Esophagus squamous epithelium (tissue), 5 donors: ENCODE results near the gene RBAK. TPM values are rescaled to one million over a fixed set of nuclear protein-coding genes. Genes with fewer than 3 reads are reported as not detected.
A peak's percentile ranks its signal among the peaks of the same experiment; 100 is the strongest.

Experiments
- DNase-seq: peaks from one replicate; lab custom pipeline; 2025; lab: John Stamatoyannopoulos, UW
- H3K27ac ChIP-seq, 4 donors: fragments of 200-600 bp; sonication (generic); one replicate each; pipeline ENCODE4 v1.5.1; 2016 to 2019; ENCODE audit warnings: mild to moderate bottlenecking in 1 of 4
- H3K27me3 ChIP-seq, 4 donors: fragments of 200-600 bp; sonication (generic); 1 replicate in 3 of 4; 2 replicates in 1 of 4; pipeline versions ENCODE4 v1.5.1 to v1.6.0; 2017 to 2021; ENCODE audit warnings: antibody characterized with exemption in 1 of 4
- H3K36me3 ChIP-seq, 3 donors: fragments of 200-600 bp; sonication (generic); one replicate each; pipeline ENCODE4 v1.5.1; 2016 to 2019
- H3K4me1 ChIP-seq, 3 donors: fragments of 200-600 bp; sonication (generic); one replicate each; pipeline ENCODE4 v1.5.1; 2017 to 2019
- H3K4me3 ChIP-seq, 4 donors: fragments of 200-600 bp; sonication (generic); 1 replicate in 3 of 4; 2 replicates in 1 of 4; pipeline ENCODE4 v1.5.1; 2016 to 2019; ENCODE audit warnings: mild to moderate bottlenecking in 2 of 4, moderate library complexity in 1 of 4
- H3K9me3 ChIP-seq, 3 donors: fragments of 200-600 bp; sonication (generic); one replicate each; pipeline ENCODE4 v1.5.1; 2016 to 2019
- POLR2A ChIP-seq, 4 donors: fragments of 450-650 bp; IDR thresholded peaks; one replicate each; pipeline ENCODE4 v1.6.1; 2017; ENCODE audit warnings: antibody characterized with exemption in 4 of 4, mild to moderate bottlenecking in 4 of 4, moderate library complexity in 3 of 4
- whole genome bisulfite sequencing, 2 donors: methylation state at CpG; one replicate each; pipeline ENCODE4 v1.1.5; 2018; 5-methylcytosine and 5-hydroxymethylcytosine counted together
- intact Hi-C: fragments of 100-400 bp; cut with DNase I; formaldehyde crosslinking; loops from one replicate; pipeline ENCODE4 v1.15.0; 2022
- total RNA-seq, 4 donors: library from RNA; depleted of rRNA; stranded (reverse); fragments of >200 nt; gene quantifications; one replicate each; pipeline ENCODE4 v1.1.0, GENCODE V29; 2016
- TF ChIP-seq, protein P1 (sequence below), 6 experiments: fragments of 450-650 bp in 4 of 6; fragments of 200-600 bp in 2 of 6; sonication (generic) in 2 of 6; IDR thresholded peaks; one replicate each; pipeline ENCODE4 v1.5.1; 2016 to 2019; ENCODE audit warnings: antibody characterized with exemption in 6 of 6, mild to moderate bottlenecking in 4 of 6, moderate library complexity in 4 of 6
- donor health status: DM: yes; HTN: yes; CAD: no.

RBAK gene
- total RNA-seq = 10 to 100 TPM in 2 of 4 donors, 1 to 10 TPM in 2; 7.7 to 13.0 (median 10.0) TPM

DNA sequence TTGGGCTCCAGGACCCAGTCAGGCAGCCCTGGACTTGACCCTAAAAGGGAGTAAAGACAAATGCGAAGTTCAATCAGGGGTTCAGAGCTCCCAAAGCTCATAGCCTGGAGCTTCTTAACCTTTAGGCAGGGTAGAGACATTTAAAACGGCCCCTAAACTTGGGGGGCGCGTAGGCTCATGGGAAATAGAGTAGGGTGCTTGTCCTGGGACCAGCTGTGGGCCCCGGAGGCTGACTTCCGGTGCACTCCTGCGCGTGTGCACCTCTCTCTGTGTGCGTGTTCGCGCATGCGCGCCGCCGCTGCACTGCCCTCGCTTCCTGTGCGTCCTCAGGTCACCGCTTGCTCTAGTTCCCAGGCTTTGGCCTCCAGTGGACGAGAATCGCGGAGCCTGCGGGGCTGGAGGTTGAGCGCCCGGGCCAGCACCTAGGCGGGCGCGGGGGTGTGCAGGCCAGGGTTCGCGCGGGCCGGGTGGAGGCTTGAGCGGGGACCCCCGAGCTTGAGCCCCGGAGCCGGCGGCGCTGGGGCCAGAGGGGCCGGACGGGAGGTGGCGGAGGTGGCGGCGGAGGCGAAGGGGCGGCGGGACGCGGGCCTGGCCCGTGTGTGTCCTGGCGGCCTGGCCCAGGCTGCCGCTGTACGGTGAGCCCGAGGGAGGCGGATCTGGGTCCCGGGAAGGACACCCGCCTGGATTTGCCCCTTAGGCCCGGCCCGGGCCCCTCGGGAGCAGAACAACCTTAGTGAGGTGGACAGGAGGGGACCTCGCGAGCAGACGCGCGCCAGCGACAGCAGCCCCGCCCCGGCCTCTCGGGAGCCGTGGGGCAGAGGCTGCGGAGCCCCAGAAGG is at the start of gene RBAK:
Gene RBAK, plus strand, starts transcription at position 303 of the 839 bp plus-strand sequence. CDS start 2,217 bp downstream, outside the sequence.
- Histone ChIP-seq H3K9me3 (peaks cover 0 to 10% (median 0%) of the 10 kb centered on the region in 3 donors), H3K4me1 (peaks cover 4 to 29% (median 6%) of the 10 kb centered on the region in 3 donors), H3K27me3 (no peaks in the 10 kb centered on the region), H3K4me3 (peak within 1 kb of the TSS; percentile 70 to 99 (median 94)), H3K27ac (peak within 1 kb of the TSS; percentile 82 to 93 (median 92)), H3K36me3 (peaks cover 0 to 29% (median 11%) of the 10 kb centered on the region in 3 donors)
- 0% methylated on average over 13 of the region's 69 CpGs; no CpG with 5 or more reads in 1 of the 2 donors for WGBS, 2 donors
- intact Hi-C loops = no loop called here
- peak; percentile 57 for DNase-seq
- TF ChIP-seq, protein P1, sequence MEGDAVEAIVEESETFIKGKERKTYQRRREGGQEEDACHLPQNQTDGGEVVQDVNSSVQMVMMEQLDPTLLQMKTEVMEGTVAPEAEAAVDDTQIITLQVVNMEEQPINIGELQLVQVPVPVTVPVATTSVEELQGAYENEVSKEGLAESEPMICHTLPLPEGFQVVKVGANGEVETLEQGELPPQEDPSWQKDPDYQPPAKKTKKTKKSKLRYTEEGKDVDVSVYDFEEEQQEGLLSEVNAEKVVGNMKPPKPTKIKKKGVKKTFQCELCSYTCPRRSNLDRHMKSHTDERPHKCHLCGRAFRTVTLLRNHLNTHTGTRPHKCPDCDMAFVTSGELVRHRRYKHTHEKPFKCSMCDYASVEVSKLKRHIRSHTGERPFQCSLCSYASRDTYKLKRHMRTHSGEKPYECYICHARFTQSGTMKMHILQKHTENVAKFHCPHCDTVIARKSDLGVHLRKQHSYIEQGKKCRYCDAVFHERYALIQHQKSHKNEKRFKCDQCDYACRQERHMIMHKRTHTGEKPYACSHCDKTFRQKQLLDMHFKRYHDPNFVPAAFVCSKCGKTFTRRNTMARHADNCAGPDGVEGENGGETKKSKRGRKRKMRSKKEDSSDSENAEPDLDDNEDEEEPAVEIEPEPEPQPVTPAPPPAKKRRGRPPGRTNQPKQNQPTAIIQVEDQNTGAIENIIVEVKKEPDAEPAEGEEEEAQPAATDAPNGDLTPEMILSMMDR (IDR thresholded peaks at IDR 0.05) = no peak
- TF ChIP-seq POLR2A (IDR thresholded peaks at IDR 0.05) = peak in 3 of 4 donors; percentile 31 to 57 (median 57)

DNA sequence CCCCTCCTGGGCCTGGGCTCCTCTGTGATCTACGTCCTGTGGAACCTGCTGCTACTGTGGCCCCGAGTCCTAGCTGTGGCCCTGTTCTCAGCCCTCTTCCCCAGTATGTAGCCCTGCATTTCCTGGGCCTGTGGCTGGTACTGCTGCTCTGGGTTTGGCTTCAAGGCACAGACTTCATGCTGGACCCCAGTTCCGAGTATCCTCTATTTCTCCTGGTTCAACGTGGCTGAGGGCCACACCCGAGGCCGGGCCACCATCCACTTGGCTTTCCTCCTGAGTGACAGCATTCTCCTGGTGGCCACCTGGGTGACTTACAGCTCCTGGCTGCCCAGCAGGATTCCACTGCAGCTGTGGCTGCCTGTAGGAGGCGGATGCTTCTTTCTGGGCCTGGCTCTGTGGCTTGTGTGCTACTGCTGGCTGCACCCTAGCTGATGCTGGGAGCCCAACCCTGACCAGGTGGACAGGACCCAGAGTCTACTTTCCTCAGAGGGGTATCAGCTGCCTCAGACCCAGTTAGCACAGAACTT is 48.9 kb upstream of the RBAK start:
- Histone ChIP-seq H3K9me3 (no peaks in the 10 kb centered on the region), H3K4me1 (peaks cover 0 to 4% (median 0%) of the 10 kb centered on the region in 3 donors), H3K27ac (no peak overlapping the region), H3K4me3 (no peak overlapping the region), H3K27me3 (no peaks in the 10 kb centered on the region), H3K36me3 (peaks cover 0 to 79% (median 10%) of the 10 kb centered on the region in 3 donors)
- intact Hi-C loops = no loop called here
- TF ChIP-seq POLR2A (IDR thresholded peaks at IDR 0.05) = no peak
- TF ChIP-seq, protein P1 (IDR thresholded peaks at IDR 0.05) = no peak
- WGBS, 2 donors = 81 to 85% methylated on average over 6 of the region's 7 CpGs
- DNase-seq = no peak

DNA sequence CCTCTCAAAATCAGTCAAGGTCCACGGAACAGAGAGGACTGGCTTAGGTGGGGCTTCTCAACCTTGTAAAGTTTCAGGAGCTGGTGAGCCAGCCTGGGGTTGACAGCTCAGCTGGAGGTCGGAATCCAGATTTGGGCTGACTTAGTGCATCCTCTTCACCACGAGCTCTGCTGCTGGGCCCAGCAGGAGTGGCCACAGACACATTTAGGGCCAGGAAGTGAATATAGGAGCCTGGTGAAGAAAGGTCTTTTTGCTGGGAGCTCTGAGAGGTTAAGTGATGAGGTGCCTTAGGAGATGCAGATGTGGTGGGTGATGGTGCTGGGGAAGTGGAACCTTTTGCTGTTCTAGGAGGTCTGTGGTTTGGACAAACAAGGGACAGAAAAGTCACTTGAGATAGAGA is 47.4 kb upstream of the RBAK start:
- H3K36me3 ChIP-seq = peaks cover 0 to 70% (median 10%) of the 10 kb centered on the region in 3 donors
- 90 to 93% methylated on average over 3 of the region's 3 CpGs for WGBS, 2 donors
- intact Hi-C loops = no loop called here

DNA sequence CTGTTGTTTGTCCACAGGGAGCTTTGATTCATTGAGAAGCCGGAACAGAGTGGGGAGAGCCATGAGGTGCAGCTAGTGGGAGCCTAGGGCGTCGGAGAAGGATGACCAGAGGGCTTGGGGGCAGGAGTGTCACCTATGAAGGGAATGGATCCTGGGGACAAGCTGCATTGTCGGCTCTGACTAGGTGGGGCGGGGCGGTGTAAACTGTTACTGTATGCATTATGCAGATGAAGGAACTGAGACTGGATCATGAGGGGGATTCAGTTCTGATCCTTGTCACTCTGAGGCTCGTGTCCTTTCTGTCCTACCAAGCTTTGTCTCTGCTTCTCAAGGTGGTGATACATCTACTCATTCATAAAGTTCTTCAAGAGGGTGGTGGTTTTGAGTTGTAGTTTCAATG is 46.8 kb upstream of the RBAK start:
- TF ChIP-seq POLR2A (IDR thresholded peaks at IDR 0.05) = no peak
- TF ChIP-seq, protein P1 (IDR thresholded peaks at IDR 0.05) = no peak
- DNase-seq = no peak
- H3K9me3 ChIP-seq = no peaks in the 10 kb centered on the region
- no peaks in the 10 kb centered on the region for H3K27me3 ChIP-seq
- WGBS, 2 donors = 86 to 89% methylated on average over 3 to 7 of the region's 7 CpGs
- peaks cover 0 to 11% (median 0%) of the 10 kb centered on the region in 3 donors for H3K4me1 ChIP-seq
- intact Hi-C loops = no loop called here
- no peak overlapping the region for H3K27ac ChIP-seq
- H3K36me3 ChIP-seq = peaks cover 0 to 63% (median 6%) of the 10 kb centered on the region in 3 donors
- no peak overlapping the region for H3K4me3 ChIP-seq

More for the DNA sequence above, 47.4 kb upstream of the RBAK start:
- no peak overlapping the region for H3K27ac ChIP-seq
- peaks cover 0 to 11% (median 0%) of the 10 kb centered on the region in 3 donors for H3K4me1 ChIP-seq
- H3K9me3 ChIP-seq = no peaks in the 10 kb centered on the region
- no peak for DNase-seq
- H3K27me3 ChIP-seq = no peaks in the 10 kb centered on the region
- H3K4me3 ChIP-seq = no peak overlapping the region
- TF ChIP-seq POLR2A (IDR thresholded peaks at IDR 0.05) = no peak
- TF ChIP-seq, protein P1 (IDR thresholded peaks at IDR 0.05) = no peak
